OCI-LY3 (cell line): ENCODE data around the gene BIVM.

Source experiments
- H2AFZ ChIP-seq: fragments of 200-600, 300-600 bp; shearing (Covaris generic); 2 replicates; pipeline ENCODE4 v1.6.0; 2014; ENCODE audit warnings: antibody characterized with exemption, low read depth, low read length
- H3K27ac ChIP-seq: fragments of 200-600, 300-600 bp; sonication (generic); 2 replicates; pipeline ENCODE4 v1.5.1; 2014; ENCODE audit warnings: mild to moderate bottlenecking, low read length, moderate library complexity, mixed read lengths
- H3K27me3 ChIP-seq: fragments of 200-600, 300-600 bp; sonication (generic); 2 replicates; pipeline ENCODE4 v1.6.1; 2014; ENCODE audit warnings: low read depth, low read length, mixed read lengths
- H3K36me3 ChIP-seq: fragments of 200-600, 300-600 bp; sonication (generic); replicated peaks from 2 replicates; pipeline ENCODE3; 2014; ENCODE audit warnings: low read depth, low read length, mixed read lengths
- H3K4me1 ChIP-seq: fragments of 300-600, 200-600 bp; sonication (generic); 2 replicates; pipeline ENCODE4 v1.6.1; 2014; ENCODE audit warnings: low read length, mixed read lengths
- H3K4me2 ChIP-seq: fragments of 200-600, 300-600 bp; sonication (generic); 2 replicates; pipeline ENCODE4 v1.6.1; 2014; ENCODE audit warnings: low read length, mixed read lengths
- H3K4me3 ChIP-seq: fragments of 300-600, 200-600 bp; sonication (generic); 2 replicates; pipeline ENCODE4 v1.5.1; 2014; ENCODE audit warnings: antibody characterized with exemption, mild to moderate bottlenecking, low read length, moderate library complexity
- H3K79me2 ChIP-seq: fragments of 300-600, 200-600 bp; shearing (Covaris generic); 2 replicates; pipeline ENCODE4 v1.6.1; 2014; ENCODE audit warnings: mild to moderate bottlenecking, low read length, mixed read lengths
- H3K9ac ChIP-seq: fragments of 300-600, 200-600 bp; shearing (Covaris generic); 2 replicates; pipeline ENCODE4 v1.6.0; 2014; ENCODE audit warnings: mild to moderate bottlenecking, low read length, moderate library complexity
- H3K9me3 ChIP-seq: fragments of 200-600, 300-600 bp; shearing (Covaris generic); 2 replicates; pipeline ENCODE4 v1.6.1; 2014; ENCODE audit warnings: low read length, mixed read lengths; ENCODE audit not compliant: insufficient read depth
- H4K20me1 ChIP-seq: fragments of 200-600, 300-600 bp; sonication (generic); 2 replicates; pipeline ENCODE4 v1.6.1; 2016; ENCODE audit warnings: low read length, mixed read lengths; ENCODE audit not compliant: insufficient read depth
- EZH2phosphoT487 ChIP-seq: fragments of 200-600 bp; shearing (Covaris generic); IDR thresholded peaks from 2 replicates; pipeline ENCODE4 v1.6.1; 2018; ENCODE audit warnings: antibody characterized with exemption, mixed run types, low read depth
- TF ChIP-seq, protein P1 (sequence below): fragments of 200-600, 300-600 bp; sonication (generic); IDR thresholded peaks from 2 replicates; pipeline ENCODE4 v1.5.1; 2014; ENCODE audit warnings: antibody characterized with exemption, low read length, low read depth

The BIVM gene

GRCh38 chr13:102788683-102789082, 10.2 kb upstream of the BIVM start:
- no peaks in the 10 kb centered on the region for H3K9me3 ChIP-seq
- H3K27me3 ChIP-seq = no peaks in the 10 kb centered on the region
- TF ChIP-seq EZH2phosphoT487 = no peak
- TF ChIP-seq, protein P1, sequence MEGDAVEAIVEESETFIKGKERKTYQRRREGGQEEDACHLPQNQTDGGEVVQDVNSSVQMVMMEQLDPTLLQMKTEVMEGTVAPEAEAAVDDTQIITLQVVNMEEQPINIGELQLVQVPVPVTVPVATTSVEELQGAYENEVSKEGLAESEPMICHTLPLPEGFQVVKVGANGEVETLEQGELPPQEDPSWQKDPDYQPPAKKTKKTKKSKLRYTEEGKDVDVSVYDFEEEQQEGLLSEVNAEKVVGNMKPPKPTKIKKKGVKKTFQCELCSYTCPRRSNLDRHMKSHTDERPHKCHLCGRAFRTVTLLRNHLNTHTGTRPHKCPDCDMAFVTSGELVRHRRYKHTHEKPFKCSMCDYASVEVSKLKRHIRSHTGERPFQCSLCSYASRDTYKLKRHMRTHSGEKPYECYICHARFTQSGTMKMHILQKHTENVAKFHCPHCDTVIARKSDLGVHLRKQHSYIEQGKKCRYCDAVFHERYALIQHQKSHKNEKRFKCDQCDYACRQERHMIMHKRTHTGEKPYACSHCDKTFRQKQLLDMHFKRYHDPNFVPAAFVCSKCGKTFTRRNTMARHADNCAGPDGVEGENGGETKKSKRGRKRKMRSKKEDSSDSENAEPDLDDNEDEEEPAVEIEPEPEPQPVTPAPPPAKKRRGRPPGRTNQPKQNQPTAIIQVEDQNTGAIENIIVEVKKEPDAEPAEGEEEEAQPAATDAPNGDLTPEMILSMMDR = no peak
- no peak overlapping the region for H2AFZ ChIP-seq
- H3K4me2 ChIP-seq = no peak overlapping the region
- no peaks in the 10 kb centered on the region for H3K4me1 ChIP-seq
- H3K9ac ChIP-seq = no peak overlapping the region
- H3K79me2 ChIP-seq = no peaks in the 10 kb centered on the region
- H3K4me3 ChIP-seq = no peak overlapping the region
- H3K36me3 ChIP-seq = peaks cover 5% of the 10 kb centered on the region
- no peaks in the 10 kb centered on the region for H4K20me1 ChIP-seq
- H3K27ac ChIP-seq = no peak overlapping the region

- Histone ChIP-seq H4K20me1 (no peaks in the 10 kb centered on the region), H3K9ac (no peak overlapping the region), H3K4me1 (no peaks in the 10 kb centered on the region), H3K27me3 (no peaks in the 10 kb centered on the region), H3K9me3 (no peaks in the 10 kb centered on the region), H3K79me2 (no peaks in the 10 kb centered on the region), H2AFZ (no peak overlapping the region), H3K36me3 (peaks cover 5% of the 10 kb centered on the region), H3K27ac (no peak overlapping the region), H3K4me2 (no peak overlapping the region), H3K4me3 (no peak overlapping the region)
- TF ChIP-seq, protein P1 = no peak
- no peak for TF ChIP-seq EZH2phosphoT487
These were observed 6.5 kb upstream of the BIVM start for GRCh38 chr13:102792396-102792795.

- H3K4me2 ChIP-seq = no peak overlapping the region
- no peaks in the 10 kb centered on the region for H3K27me3 ChIP-seq
- TF ChIP-seq, protein P1 = no peak
- no peak for TF ChIP-seq EZH2phosphoT487
- H3K36me3 ChIP-seq = peaks cover 5% of the 10 kb centered on the region
- H2AFZ ChIP-seq = no peak overlapping the region
- no peaks in the 10 kb centered on the region for H3K9me3 ChIP-seq
- H4K20me1 ChIP-seq = no peaks in the 10 kb centered on the region
- no peak overlapping the region for H3K4me3 ChIP-seq
- H3K27ac ChIP-seq = no peak overlapping the region
- no peaks in the 10 kb centered on the region for H3K79me2 ChIP-seq
- peaks cover 5% of the 10 kb centered on the region for H3K4me1 ChIP-seq
- H3K9ac ChIP-seq = no peak overlapping the region
These were observed 5.1 kb upstream of the BIVM start for GRCh38 chr13:102793611-102794355.

DNA sequence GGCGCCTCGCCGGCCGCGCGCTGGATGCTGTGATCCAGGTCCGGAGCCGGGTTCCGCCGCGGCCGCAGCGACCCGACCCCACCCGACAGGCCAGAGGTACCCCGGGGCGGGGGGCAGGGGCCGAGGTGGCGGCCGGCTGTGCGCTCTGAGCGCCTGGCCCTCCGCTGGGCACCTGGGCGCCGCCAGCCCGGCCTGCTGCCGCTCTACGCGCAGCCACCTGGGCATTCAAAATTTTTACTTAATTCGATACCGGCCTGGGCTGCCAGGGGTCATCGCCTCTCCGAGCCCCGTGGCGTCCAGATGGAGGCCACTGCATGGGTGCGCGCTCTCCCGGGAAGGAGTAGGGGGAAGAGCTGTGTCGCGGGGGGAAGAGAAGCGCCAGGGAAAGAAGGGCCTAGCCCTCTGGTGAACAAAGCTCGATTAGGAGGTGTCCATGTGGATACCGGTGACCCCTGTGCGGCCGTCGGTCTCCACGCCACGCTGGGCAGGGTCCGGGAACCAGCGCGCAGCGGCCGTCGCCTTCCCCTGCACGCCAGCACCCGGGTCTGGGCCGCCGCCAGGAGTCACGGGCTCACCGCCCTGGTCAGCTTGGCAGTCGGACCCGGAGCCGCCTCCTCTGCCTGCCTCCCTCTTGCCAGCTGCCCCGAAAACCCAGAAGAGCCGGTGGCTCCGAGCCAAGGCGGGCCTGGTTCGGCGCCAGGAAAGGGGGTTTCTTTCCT, 666 bp downstream of the BIVM start:
- Histone ChIP-seq H3K9ac (peak overlapping the region; percentile 74), H3K4me2 (peak overlapping the region; percentile 91), H3K4me3 (peak overlapping the region; percentile 90), H3K4me1 (peaks cover 9% of the 10 kb centered on the region), H2AFZ (peak overlapping the region; percentile 89), H3K27me3 (no peaks in the 10 kb centered on the region), H3K36me3 (no peaks in the 10 kb centered on the region), H3K79me2 (peaks cover 13% of the 10 kb centered on the region), H4K20me1 (no peaks in the 10 kb centered on the region), H3K9me3 (no peaks in the 10 kb centered on the region), H3K27ac (no peak overlapping the region)
- no peak for TF ChIP-seq EZH2phosphoT487
- TF ChIP-seq, protein P1 = no peak
